HG03520 (cell line): ENCODE data around the gene SSPN.
A peak's percentile ranks its signal among the peaks of the same experiment; 100 is the strongest.

Experiments used
- ATAC-seq: cut with Tn5 transposase; IDR thresholded peaks from one replicate; pipeline ENCODE4 v1.9.1; 2021; ENCODE audit warnings: mild to moderate bottlenecking, moderate library complexity; ENCODE audit not compliant: unreplicated experiment

SSPN gene

GRCh38 chr12:26195250-26195640, at the start of gene SSPN:
SSPN (plus strand) TSS chr12:26195573; CDS start chr12:26195673, 100 bp downstream.
- peak; percentile 42 for ATAC-seq

GRCh38 chr12:26148291-26148690, 47.1 kb upstream of the SSPN start:
- ATAC-seq = no peak

GRCh38 chr12:26149968-26150500, 45.3 kb upstream of the SSPN start:
- no peak for ATAC-seq

- no peak for ATAC-seq
Measured at GRCh38 chr12:26150736-26151450, 44.5 kb upstream of the SSPN start.

- no peak for ATAC-seq
Measured at GRCh38 chr12:26152507-26153102, 42.8 kb upstream of the SSPN start.

- no peak for ATAC-seq
Measured at GRCh38 chr12:26153421-26154154, 41.8 kb upstream of the SSPN start.

GRCh38 chr12:26156201-26156871, 39.0 kb upstream of the SSPN start:
- ATAC-seq = peak; percentile 83

- peak; percentile 13 for ATAC-seq
Measured at GRCh38 chr12:26157001-26157400, 38.4 kb upstream of the SSPN start.

- no peak for ATAC-seq
Measured at GRCh38 chr12:26158078-26158764, 37.2 kb upstream of the SSPN start.

- ATAC-seq = no peak
Measured at GRCh38 chr12:26162174-26162573, 33.2 kb upstream of the SSPN start.

GRCh38 chr12:26162905-26163304, 32.5 kb upstream of the SSPN start:
- peak; percentile 91 for ATAC-seq

- no peak for ATAC-seq
Measured at GRCh38 chr12:26164118-26164517, 31.3 kb upstream of the SSPN start.

GRCh38 chr12:26172013-26172412, 23.4 kb upstream of the SSPN start:
- no peak for ATAC-seq

GRCh38 chr12:26172539-26172938, 22.8 kb upstream of the SSPN start:
- no peak for ATAC-seq

- ATAC-seq = no peak
Measured at GRCh38 chr12:26172946-26173552, 22.3 kb upstream of the SSPN start.

GRCh38 chr12:26176725-26177124, 18.6 kb upstream of the SSPN start:
- no peak for ATAC-seq

GRCh38 chr12:26177283-26177682, 18.1 kb upstream of the SSPN start:
- no peak for ATAC-seq

GRCh38 chr12:26179826-26180225, 15.5 kb upstream of the SSPN start:
- no peak for ATAC-seq

GRCh38 chr12:26182377-26182776, 13.0 kb upstream of the SSPN start:
- no peak for ATAC-seq
